ENCODE results near the gene ASB6. TPM values are rescaled to one million over a fixed set of nuclear protein-coding genes. Genes with fewer than 3 reads are reported as not detected.

Gene ASB6
- polyA plus RNA-seq, 2 of the 4 experiments (the other 2 are of a cell fraction) = 9.2 to 17.3 TPM

GRCh38 chr9:129623331-129623730 lies 18.6 kb downstream of the ASB6 start:
- POLR2A ChIA-PET = interaction anchor here (1.4 to 3.1 kb wide), 2 partner anchors 445 to 491 kb away, joined by 3 to 21 read pairs; partner anchors contain the start of gene IER5L
- H3K4me1 ChIP-seq = peaks cover 29% of the 10 kb centered on the region
- no peak for ATAC-seq
- no peak overlapping the region for H3K4me2 ChIP-seq
- H3K9me3 ChIP-seq = no peaks in the 10 kb centered on the region
- H3K4me3 ChIP-seq = no peak overlapping the region
- H3K27ac ChIP-seq = no peak overlapping the region
- CTCF ChIA-PET = interaction anchor here (0.6 to 26.2 kb wide), 19 partner anchors 10 to 520 kb away, joined by 3 to 947 read pairs (median 5); partner anchors contain the start of gene ASB6
- TF ChIP-seq RNF2 (IDR thresholded peaks at IDR 0.05; ENCODE audit: borderline replicate concordance, low read depth) = no peak
- TF ChIP-seq SMC3 (IDR thresholded peaks at IDR 0.05) = no peak
- 70% methylated on average over 6 of the region's 6 CpGs for WGBS (ENCODE audit: missing lambda C conversion rate)
- FAIRE-seq = no peak
- DNase-seq (ENCODE audit: low read depth in 1 of 2, low spot score in 1 of 2) = no peak

GRCh38 chr9:129620669-129621295 lies 21.2 kb downstream of the ASB6 start, which contains the start of gene C9orf50:
Gene C9orf50, minus strand, starts transcription at chr9:129621101. Its CDS starts 527 bp downstream, at chr9:129620574.
- no peak for DNase-seq (ENCODE audit: low read depth in 1 of 2, low spot score in 1 of 2)
- peak within 1 kb of the TSS; percentile 75 for H3K4me3 ChIP-seq
- H3K9me3 ChIP-seq = no peaks in the 10 kb centered on the region
- H3K4me1 ChIP-seq = peaks cover 35% of the 10 kb centered on the region
- no peak for ATAC-seq
- TF ChIP-seq SREBF2 (IDR thresholded peaks at IDR 0.05) (no peak), HMGXB4 (CRISPR knock-in tag; IDR thresholded peaks at IDR 0.05; ENCODE audit: borderline replicate concordance) (no peak), ZNF302 (CRISPR knock-in tag; IDR thresholded peaks at IDR 0.05) (no peak), RCOR1 (IDR thresholded peaks at IDR 0.05; ENCODE audit: low read depth, low read length) (no peak), MYC (IDR thresholded peaks at IDR 0.05; ENCODE audit: borderline replicate concordance, low read length) (no peak), HES2 (IDR thresholded peaks at IDR 0.05) (no peak), REST (IDR thresholded peaks at IDR 0.05) (no peak), USF2 (IDR thresholded peaks at IDR 0.05) (no peak), KDM1A (IDR thresholded peaks at IDR 0.05; ENCODE audit: low read depth) (no peak), MAX (IDR thresholded peaks at IDR 0.05) (no peak), RAD21 (conservative IDR thresholded peaks at IDR 0.05 in 1 of 2, IDR thresholded peaks at IDR 0.05 in 1 of 2) (no peak), EP300 (IDR thresholded peaks at IDR 0.05) (no peak), SMC3 (IDR thresholded peaks at IDR 0.05) (no peak), PHF8 (IDR thresholded peaks at IDR 0.05; ENCODE audit: borderline replicate concordance, low read depth) (no peak), EHMT2 (IDR thresholded peaks at IDR 0.05; ENCODE audit: low read depth) (no peak), PBX3 (IDR thresholded peaks at IDR 0.05) (no peak), ZSCAN20 (CRISPR knock-in tag; IDR thresholded peaks at IDR 0.05) (no peak), EHF (CRISPR knock-in tag; IDR thresholded peaks at IDR 0.05) (no peak), HOXA7 (CRISPR knock-in tag; IDR thresholded peaks at IDR 0.05) (no peak)
- CTCF ChIA-PET = interaction anchor here (1.0 to 26.2 kb wide), 15 partner anchors 9 to 487 kb away, joined by 3 to 947 read pairs (median 4); no protein-coding TSS in a partner anchor
- H3K4me2 ChIP-seq = peak within 1 kb of the TSS; percentile 95
- 86% methylated on average over 12 of the region's 21 CpGs for WGBS (ENCODE audit: missing lambda C conversion rate)
- H3K27ac ChIP-seq = peak within 1 kb of the TSS; percentile 96 to 98
- no peak for FAIRE-seq
- POLR2A ChIA-PET = interaction anchor here (0.6 to 2.7 kb wide), 5 partner anchors 125 to 489 kb away, joined by 3 to 8 read pairs (median 6); no protein-coding TSS in a partner anchor
